DMS114 treated with DMSO at 0.1 percent for 48 hours (cell line): Measurements from ENCODE around the gene PSD2.
A peak's percentile ranks its signal among the peaks of the same experiment; 100 is the strongest.

ENCODE experiments used
- DNase-seq: peaks from one replicate; lab custom pipeline; 2025; ENCODE audit not compliant: unreplicated experiment; lab: John Stamatoyannopoulos, UW

The PSD2 gene

DNA sequence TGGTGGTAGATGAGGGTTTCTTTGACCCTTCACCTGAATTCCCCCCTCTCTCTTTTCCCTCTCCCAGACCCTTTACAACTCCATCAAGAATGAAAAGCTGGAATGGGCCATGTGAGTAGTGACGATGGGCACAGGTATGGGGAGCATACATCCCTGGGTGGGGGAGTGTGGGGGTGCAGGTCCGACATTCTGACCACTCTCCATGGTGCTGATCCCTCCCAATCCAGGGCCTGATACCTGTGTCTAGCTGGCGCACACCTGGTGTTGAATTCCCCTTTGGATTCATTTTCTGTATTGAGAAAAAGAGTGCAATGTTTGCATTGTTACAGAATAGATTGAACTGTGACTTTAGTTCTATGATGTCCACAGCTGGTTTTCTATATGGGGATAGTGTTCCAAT is 40.0 kb downstream of the PSD2 start:
- DNase-seq = no peak

GRCh38 chr5:139836469-139837208 is 41.0 kb downstream of the PSD2 start:
- no peak for DNase-seq

GRCh38 chr5:139837711-139838380 is 42.2 kb downstream of the PSD2 start:
- no peak for DNase-seq

DNA sequence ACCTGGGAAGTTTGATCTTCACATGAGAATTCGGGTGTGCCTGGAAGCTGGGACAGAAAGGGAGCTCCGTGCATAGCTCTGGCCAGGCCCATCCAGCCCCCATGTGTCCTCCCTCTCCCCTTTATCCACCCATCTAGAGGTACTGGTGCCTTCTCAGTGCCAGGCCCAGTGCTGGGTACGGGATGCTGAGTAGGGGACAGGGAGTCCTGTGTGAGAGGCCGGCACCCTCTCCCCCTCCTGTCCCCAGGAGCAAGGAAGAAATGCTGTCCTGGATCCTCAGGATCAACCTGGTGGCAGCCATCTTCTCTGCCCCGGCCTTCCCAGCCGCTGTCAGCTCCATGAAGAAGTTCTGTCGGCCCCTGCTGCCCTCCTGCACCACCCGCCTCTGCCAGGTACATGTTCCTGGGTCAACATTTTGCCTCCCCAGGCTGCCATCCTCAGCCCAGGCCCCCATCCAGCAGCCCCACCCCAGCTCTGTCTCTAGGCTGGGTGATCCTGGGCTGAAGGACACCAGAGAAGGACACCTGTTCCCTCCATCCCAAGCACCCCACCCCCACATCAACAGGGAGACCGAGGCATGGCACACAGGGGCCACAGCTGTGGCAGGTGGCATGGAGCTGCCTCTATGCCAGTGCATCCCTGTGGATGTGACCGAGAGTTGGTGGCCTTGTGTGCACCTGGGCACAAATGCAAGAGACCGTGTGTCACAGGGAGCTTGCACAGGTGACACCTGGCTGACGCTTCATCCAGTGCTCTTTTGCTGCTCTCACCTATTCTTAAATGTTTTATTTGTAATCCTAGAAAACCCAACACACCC is 43.0 kb downstream of the PSD2 start:
- DNase-seq = no peak

DNA sequence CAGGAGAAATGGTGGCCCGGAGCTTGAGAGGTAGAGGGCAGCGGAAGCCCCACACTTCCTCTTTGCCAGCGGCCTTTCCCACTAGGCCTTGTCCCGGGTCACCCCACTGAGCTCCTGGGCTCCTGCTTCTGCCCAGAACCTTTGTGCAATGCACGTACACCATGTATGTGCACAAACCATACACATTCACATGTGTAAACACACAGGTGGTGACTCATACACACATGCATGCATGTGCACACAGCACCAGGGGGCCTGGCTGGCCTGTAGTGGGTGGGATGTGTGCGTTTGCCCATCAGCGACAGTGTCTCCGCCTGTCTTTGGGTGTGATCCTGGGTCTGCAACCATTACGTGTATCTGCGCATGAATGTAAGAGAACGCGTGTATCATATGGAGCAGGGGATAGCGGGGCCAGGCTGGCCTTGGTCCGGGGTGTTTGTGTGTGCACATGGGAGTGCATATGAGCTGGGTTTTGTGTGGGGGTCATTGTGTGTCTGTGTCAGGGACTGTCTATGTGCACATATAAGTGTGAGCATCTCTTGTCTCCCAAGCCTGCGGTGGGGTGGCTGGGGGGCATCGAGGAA is 43.7 kb downstream of the PSD2 start:
- no peak for DNase-seq

DNA sequence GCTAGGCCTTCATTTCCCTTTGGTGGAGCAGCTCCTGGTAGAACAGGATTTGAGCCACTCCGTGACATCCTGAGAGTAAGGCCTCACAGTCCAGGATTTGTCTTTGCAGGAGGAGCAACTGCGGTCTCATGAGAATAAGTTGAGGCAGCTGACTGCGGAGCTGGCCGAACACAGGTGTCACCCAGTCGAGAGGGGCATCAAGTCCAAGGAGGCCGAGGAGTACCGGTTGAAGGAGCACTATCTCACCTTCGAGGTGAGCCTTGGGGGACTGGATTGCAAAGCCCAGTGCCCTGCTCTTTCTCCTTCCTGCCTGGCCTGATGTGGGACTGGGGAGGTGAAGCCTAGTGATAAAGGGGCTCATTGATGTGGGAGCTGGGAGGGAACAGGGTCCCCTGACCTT is 44.3 kb downstream of the PSD2 start:
- DNase-seq = no peak

GRCh38 chr5:139841549-139841948 is 45.9 kb downstream of the PSD2 start:
- no peak for DNase-seq

DNA sequence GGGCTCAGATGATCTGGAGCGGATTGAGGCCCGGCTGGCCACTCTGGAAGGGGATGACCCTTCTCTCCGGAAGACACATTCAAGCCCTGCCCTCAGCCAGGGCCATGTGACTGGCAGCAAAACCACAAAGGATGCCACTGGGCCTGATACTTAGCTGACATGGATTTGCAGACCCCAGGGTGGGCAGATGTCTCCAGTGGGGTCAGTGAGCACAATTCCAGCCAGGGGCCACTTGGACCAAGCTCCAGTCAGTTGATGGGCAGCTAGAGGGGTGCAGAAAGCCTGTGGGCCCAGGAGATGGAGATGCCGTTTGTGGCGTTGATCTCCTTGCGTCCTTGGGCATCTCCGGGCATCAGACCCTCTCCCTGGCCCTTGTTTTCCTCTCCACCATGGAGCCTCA is 46.7 kb downstream of the PSD2 start:
- no peak for DNase-seq

DNA sequence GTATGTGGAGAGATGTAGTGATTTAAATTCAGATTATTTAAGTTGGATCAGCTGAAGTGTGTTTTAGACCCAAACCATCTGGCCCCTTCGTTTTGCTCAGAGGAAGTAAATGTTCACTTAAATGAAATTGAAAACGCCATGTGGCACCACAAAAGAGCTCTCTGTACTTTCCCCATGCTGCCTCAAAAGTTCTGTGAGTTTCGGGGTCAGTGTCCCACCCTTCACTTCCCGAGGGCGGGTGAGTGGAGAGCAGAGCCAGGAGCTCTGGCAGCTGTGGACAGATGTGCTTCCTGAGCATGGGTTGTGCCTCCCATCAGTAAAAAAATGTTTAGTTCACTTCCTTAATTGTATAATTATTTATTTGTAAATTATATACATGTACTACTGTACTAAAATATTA is 48.4 kb downstream of the PSD2 start:
- no peak for DNase-seq

- DNase-seq = peak; percentile 88
Measured at GRCh38 chr5:139844472-139845145, 49.0 kb downstream of the PSD2 start.

GRCh38 chr5:139845846-139846681 is 50.5 kb downstream of the PSD2 start:
- no peak for DNase-seq

DNA sequence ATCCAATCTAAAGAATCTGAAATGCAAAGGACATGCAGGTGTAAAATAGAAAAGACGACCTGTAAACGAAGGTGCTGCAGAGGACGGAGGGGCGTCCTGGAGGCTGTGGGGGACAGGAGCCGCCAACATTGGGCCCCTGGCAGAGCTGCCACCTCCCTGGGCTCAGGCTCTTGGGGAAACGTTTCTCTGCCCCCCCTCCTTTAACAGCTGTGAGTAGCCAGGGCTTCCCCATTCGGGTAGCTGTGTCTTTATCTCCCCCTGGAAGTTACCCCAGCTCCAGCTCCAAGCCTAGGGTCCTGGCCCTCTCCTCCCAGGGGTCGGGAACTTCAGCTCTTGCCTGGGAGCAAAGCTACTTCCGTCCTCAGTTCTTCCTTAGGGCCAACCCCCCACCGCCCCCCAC is 51.5 kb downstream of the PSD2 start:
- no peak for DNase-seq

GRCh38 chr5:139847790-139848507 is 52.3 kb downstream of the PSD2 start:
- peak; percentile 37 for DNase-seq

DNA sequence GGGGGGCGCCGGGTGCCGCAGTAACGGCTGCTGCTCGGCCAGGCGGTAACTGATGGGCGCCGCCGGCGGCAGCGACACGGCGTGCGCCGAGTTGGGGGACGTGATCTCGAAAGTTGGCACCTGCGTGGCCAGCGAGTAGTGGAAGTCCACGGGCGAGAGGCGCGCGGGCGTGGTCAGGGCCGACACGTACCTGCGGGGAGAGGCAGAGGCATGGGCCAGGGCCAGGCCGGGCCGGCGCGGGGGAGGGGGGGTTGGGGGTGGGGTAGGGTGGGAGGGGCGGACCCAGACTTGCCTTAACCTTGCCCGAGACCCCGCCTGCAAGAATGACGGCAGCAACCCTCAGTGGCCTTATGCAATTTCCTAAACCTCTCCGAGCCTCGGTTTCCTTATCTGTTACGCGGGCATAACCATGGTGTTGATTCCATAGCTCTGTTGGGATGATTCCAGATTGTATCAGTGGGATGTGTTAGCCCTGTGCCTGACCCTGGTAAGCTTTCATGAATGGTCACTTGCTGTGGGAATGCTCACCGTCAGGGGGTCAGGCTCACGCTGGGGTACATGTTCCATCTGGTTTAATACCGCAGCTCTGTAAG is 53.0 kb downstream of the PSD2 start:
- no peak for DNase-seq

DNA sequence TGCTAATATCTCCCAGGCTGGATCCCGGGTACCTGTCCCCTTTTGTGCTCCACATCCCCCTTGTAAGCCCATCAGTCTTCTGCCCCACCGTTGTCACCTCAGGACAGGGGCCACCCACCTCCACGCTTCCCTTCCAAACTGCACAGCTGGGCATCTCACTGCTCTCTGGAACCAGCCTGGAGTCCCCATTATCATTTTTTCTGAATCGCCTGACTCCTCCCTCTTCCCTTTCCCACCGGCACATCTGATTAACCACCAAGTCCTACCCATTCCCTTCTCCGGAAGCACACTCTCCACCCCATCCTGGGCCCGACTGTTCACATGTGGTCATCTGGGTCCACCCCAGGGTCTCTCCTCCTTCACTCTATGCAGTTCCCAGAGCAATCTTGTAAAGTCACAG is 53.9 kb downstream of the PSD2 start:
- DNase-seq = no peak

GRCh38 chr5:139849942-139850341 is 54.3 kb downstream of the PSD2 start:
- DNase-seq = no peak

DNA sequence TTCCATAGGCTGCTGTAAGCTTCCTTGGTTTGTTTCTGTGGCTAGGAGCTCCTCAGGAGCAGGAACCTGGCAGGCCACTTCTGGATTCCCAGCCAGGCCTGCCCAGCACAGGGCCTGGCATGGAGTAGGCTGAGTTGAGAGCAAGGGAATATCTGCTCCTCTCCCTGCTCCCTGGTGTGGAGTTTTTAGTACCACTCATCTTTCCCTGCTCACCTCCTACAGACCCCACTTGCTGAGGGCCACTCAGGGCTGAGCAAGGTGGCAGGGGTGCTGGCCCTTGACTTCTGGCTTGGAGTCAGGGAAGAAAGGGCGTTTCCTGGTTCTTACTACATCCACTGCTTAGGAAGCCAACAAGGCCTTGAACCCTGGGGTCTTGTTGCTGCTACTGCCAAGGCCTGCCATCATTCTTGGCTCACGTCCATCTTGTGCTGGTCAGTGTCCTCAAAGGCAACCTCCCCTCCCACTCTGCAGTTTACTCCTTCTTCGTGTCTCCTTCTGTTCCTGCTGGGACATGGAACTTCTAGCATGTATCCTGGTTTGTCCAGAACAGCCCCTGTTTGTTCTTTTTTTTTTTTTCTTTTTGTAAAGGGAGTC is 54.9 kb downstream of the PSD2 start:
- no peak for DNase-seq

GRCh38 chr5:139851558-139851957 is 56.0 kb downstream of the PSD2 start:
- DNase-seq = no peak

DNA sequence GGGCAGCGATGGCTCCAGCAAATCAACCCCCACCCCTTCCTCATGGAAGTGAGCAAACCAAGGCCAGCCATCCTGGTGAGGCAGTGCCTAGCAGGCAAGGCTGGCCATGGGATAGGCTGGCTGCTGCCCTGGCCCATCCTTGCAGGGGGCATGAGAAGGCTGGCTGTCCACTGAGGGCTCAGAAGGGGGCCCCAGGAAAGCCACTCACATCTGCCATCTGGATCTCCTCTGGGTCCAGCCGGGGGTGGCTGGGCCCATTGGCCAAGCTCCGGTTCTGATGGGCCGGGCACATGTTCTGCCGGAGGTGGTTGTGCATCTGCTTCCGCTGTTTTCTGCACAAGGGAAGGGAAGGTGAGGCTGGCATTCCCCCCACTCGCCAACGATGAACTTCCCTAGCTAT is 57.1 kb downstream of the PSD2 start:
- no peak for DNase-seq
